ENCODE measurements around the gene TMEM203. TPM values are rescaled to one million over a fixed set of nuclear protein-coding genes. Genes with fewer than 3 reads are reported as not detected.

The TMEM203 gene
- total RNA-seq, 2 experiments from 2014 or later: 42.9 to 58.2 TPM

DNA sequence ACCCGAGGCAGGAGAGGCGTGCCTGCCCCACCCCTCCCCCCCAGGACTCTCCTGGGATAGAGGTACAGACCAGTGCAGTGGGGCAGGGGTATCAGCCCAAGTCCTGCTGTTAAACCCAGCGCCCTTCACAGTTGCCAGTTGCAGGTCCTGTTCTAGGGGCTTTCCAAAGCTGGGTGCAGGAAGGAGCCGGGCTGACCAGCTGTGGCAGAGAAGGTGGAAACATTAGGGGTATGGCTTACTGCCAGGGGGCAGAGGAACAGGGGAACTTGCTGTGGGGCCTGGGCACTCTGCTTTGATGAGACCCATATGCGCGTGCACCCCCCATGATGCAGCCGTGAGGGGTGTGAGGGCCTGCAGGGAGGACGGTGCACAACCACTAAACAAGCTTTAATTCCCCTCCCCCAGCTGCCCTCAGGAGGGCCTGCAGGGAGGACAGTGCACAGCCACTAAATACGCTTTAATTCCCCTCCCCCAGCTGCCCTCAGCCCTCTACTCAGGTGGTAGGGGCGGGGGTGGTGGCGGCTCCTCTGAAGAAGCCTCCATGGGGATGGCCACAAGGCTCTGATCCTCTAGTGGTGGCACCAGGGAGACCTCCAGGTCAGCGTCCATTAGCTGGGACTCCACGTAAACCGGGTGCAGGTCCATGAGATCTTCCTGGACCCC, 34.8 kb downstream of the TMEM203 start:
- ChIA-PET CTCF (ENCODE audit: unreplicated experiment) (no interaction called here), POLR2A (no interaction called here)
- Histone ChIP-seq H3K4me3 (ENCODE audit: low read depth, low read length, poor library complexity, severe bottlenecking) (no peak overlapping the region), H3K9me3 (ENCODE audit: low read length) (no peaks in the 10 kb centered on the region), H3K4me1 (ENCODE audit: insufficient read depth, low read length, poor library complexity, severe bottlenecking) (peaks cover 4% of the 10 kb centered on the region), H3K4me2 (ENCODE audit: low read length) (no peak overlapping the region), H2AFZ (ENCODE audit: low read length) (no peak overlapping the region), H3K27ac (ENCODE audit: low read depth, low read length, poor library complexity, severe bottlenecking) (no peak overlapping the region), H4K20me1 (ENCODE audit: insufficient read depth, low read length) (no peaks in the 10 kb centered on the region), H3K9me2 (ENCODE audit: insufficient read depth, low read length) (no peaks in the 10 kb centered on the region), H3K79me2 (ENCODE audit: insufficient read depth, low read depth, low read length) (no peaks in the 10 kb centered on the region), H3K36me3 (ENCODE audit: insufficient read depth, low read length) (no peaks in the 10 kb centered on the region)
- no TSS peak for BruUV-seq (replicated peaks)
- DNase-seq (ENCODE audit: low spot score): no peak
- intact Hi-C loops (cut with micrococcal nuclease; ENCODE audit: unreplicated experiment): no loop called here
- no peak for TF ChIP-seq EZH2phosphoT487 (IDR thresholded peaks at IDR 0.05; ENCODE audit: borderline replicate concordance, low read depth, low read length)
- TF ChIP-seq CTCF (conservative IDR thresholded peaks at IDR 0.05; ENCODE audit: low read length): no peak

- Histone ChIP-seq H3K4me1 (ENCODE audit: insufficient read depth, low read length, poor library complexity, severe bottlenecking) (peaks cover 4% of the 10 kb centered on the region), H3K27ac (ENCODE audit: low read depth, low read length, poor library complexity, severe bottlenecking) (no peak within 1 kb of the TSS), H4K20me1 (ENCODE audit: insufficient read depth, low read length) (no peaks in the 10 kb centered on the region), H3K9me3 (ENCODE audit: low read length) (no peaks in the 10 kb centered on the region), H3K9me2 (ENCODE audit: insufficient read depth, low read length) (no peaks in the 10 kb centered on the region), H3K4me2 (ENCODE audit: low read length) (peak within 1 kb of the TSS; percentile 50), H3K4me3 (ENCODE audit: low read depth, low read length, poor library complexity, severe bottlenecking) (peak within 1 kb of the TSS; percentile 26), H3K36me3 (ENCODE audit: insufficient read depth, low read length) (no peaks in the 10 kb centered on the region), H3K79me2 (ENCODE audit: insufficient read depth, low read depth, low read length) (no peaks in the 10 kb centered on the region), H2AFZ (ENCODE audit: low read length) (no peak within 1 kb of the TSS)
- intact Hi-C loops (cut with micrococcal nuclease; ENCODE audit: unreplicated experiment): no loop called here
- ChIA-PET CTCF (ENCODE audit: unreplicated experiment) (no interaction called here), POLR2A (no interaction called here)
- DNase-seq (ENCODE audit: low spot score): no peak
- TF ChIP-seq CTCF (conservative IDR thresholded peaks at IDR 0.05; ENCODE audit: low read length) (no peak), EZH2phosphoT487 (IDR thresholded peaks at IDR 0.05; ENCODE audit: borderline replicate concordance, low read depth, low read length) (no peak)
- no TSS peak for BruUV-seq (replicated peaks)
Observed at GRCh38 chr9:137169896-137170358, 35.5 kb downstream of the TMEM203 start, which contains the start of gene LRRC26. LRRC26 (minus strand) TSS chr9:137170051; CDS start chr9:137169943, 108 bp downstream.
